GM23248 (cell line): ENCODE data around the gene GRM7.

ENCODE experiments used
- EZH2 ChIP-seq: fragments of 200-600 bp; sonication (generic); IDR thresholded peaks from 2 replicates; pipeline ENCODE4 v1.6.1; 2018; ENCODE audit warnings: antibody characterized with exemption, mild to moderate bottlenecking; ENCODE audit not compliant: insufficient read depth, poor library complexity, severe bottlenecking
- EZH2phosphoT487 ChIP-seq: fragments of 200-600 bp; sonication (generic); IDR thresholded peaks from 2 replicates; pipeline ENCODE4 v1.6.1; 2018; ENCODE audit warnings: antibody characterized with exemption, moderate library complexity, mild to moderate bottlenecking, low read depth; ENCODE audit not compliant: insufficient read depth

DNA sequence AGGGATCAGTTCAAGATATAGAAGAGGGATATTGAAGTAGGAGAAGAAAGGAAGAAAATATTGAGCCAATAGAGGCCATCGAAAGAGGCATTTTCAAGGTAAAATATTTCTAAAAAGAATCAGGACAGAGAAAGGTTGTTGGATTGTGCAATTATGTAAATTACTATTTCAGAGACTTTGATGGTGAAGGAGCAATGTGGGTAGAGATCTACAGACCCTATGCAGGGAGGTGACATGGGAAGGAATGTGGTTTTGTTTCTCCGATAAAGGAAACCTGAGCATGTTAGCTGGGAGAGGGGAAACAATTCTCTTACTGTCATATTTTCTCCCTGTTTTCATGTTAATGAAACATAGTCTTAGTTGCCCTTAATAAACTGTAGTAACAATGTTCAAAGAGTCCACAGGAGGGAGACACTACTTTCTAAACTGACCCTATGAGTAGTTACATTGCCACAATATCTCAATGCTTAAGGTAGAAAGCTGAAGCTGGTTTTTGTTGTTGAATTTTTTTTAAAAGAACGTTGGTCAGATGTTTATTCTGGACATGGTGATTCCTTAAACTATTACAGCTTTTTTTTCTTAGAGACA is 133.3 kb downstream of the GRM7 start:
- TF ChIP-seq EZH2 (no peak), EZH2phosphoT487 (no peak)
